DMS53 treated with DMSO at 0.1 percent for 48 hours (cell line): ENCODE data around the gene MFN2.
"Not testable (repeated sequence)": the region's sequence is repeated elsewhere in the genome, so short reads cannot be mapped to it uniquely, and the experiment has no call there.

Experiments used
- DNase-seq: peaks from one replicate; lab custom pipeline; 2025; ENCODE audit not compliant: unreplicated experiment; lab: John Stamatoyannopoulos, UW

The MFN2 gene

GRCh38 chr1:12019858-12020509 lies 39.7 kb downstream of the MFN2 start:
- DNase-seq: no peak

DNA sequence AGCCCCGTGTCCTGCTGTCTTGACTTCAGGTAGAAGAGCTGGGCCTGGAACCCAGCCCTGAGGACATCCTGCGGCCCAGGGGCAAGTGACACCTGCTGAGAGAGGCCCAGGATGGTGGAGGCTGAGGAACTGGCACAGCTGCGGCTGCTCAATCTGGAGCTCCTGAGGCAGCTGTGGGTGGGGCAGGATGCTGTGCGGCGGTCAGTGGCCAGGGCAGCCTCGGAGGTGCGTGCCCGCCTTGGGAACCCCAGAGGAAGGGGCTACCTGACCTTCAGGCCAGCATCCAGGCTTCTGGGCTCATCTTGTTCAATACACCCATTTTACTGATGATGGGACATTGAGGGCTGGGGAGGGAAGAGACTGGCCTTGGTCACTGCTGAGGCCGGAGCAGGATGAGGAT lies 41.4 kb downstream of the MFN2 start:
- no peak for DNase-seq

DNA sequence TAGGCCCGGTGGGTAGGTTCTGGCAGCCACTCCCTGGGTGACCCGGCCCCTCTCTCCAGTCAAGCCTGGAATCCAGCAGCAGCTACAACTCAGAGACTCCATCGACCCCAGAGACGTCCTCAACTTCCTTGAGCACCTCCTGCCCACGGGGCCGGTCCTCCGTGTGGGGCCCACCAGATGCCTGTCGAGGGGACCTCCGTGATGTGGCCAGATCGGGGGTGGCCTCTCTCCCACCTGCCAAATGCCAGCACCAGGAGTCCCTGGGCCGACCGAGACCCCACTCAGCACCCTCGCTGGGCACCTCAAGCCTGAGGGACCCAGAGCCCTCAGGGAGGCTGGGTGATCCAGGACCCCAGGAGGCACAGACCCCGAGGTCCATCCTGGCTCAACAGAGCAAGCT lies 41.8 kb downstream of the MFN2 start:
- no peak for DNase-seq

DNA sequence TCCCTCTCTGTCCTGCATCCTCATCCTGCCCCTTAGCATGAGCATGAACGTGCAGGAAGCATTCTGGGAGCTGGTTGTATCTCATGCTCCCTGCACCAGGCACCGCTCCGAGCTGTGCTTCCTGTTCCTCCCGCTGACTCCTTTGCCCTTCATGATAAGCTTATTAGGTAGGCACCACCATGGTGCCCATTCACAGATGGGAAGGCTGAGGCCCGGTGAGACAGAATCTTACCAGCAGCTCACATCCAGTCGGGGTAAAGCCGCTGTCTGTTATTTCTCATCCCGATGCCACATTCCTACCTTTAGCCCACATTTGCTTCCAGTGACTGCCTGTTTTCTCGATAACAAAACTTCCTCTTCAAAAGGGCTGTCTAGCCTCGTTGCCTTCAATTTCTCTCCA lies 46.3 kb downstream of the MFN2 start:
- DNase-seq: no peak

- DNase-seq: no peak
Measured at GRCh38 chr1:12028248-12028647, 48.0 kb downstream of the MFN2 start.

DNA sequence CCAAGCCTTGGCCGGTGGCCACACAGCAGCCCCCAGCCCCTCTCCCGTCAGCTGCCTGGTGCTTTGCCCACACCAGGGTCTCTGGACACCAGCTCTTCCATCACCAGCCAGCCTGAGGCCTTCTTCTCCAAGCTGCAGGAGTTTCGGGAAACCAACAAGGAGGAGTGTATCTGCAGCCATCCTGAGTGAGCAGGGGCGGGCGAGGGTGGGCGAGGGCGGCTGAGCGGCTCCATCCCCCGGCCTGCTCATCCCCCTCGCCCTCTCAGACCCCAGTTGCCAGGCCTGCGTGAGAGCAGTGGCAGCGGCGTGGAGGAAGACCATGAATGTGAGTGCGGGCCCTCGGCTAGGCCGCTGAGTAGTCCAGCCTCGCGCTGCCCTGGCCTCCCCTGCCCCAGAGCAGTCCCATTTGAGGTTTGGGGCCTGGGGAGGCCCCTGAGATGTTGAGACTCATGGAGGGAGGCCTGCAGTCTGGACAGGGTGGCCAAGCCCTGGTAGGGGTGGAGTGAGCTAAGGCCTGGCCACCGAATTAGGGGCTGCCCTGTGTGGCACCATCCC lies 48.8 kb downstream of the MFN2 start:
- no peak for DNase-seq

GRCh38 chr1:12029720-12030339 lies 49.6 kb downstream of the MFN2 start:
- DNase-seq: no peak

DNA sequence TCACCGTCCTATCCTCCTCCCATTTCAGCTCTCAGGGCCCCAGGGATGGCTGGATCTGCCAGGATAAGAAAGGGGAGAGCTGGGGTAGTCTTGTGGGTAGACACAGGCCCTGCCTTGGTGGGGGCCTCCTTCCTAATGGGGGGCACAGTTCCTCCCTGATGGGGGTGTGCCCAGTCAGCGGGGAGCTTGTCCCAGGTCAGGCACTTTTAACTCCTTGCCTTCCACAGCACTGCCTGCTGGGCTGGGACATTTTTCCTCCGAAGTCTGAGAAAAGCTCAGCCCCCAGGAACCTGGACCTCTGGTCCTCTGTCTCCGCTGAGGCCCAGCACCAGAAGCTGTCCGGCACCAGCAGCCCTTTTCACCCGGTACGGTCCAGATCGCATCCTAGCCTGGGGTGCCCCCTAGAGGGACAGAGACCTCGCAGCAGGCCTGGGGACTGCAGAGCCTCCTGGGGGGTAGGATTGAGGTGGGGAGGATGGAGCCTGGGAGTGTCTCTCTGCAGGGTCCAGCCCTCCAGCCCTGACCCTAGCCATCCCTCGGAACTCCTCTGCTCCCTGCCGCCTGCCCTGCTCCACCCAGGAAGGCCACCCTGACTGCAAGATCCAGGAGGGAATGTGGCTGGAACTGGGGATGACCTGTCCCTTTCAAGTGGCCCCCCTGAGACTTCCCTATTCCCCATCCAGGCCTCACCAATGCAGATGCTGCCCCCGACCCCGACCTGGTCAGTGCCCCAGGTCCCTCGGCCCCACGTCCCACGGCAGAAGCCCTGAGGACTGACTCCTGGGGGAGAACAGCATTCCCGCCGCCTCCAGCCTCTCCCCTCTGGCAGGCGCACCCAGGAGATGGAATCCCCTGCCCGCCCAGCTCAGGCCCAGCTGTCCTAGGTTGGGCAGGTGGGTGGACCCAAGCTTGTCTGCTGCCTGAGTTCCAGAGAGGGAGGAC lies 51.1 kb downstream of the MFN2 start:
- DNase-seq: no peak

DNA sequence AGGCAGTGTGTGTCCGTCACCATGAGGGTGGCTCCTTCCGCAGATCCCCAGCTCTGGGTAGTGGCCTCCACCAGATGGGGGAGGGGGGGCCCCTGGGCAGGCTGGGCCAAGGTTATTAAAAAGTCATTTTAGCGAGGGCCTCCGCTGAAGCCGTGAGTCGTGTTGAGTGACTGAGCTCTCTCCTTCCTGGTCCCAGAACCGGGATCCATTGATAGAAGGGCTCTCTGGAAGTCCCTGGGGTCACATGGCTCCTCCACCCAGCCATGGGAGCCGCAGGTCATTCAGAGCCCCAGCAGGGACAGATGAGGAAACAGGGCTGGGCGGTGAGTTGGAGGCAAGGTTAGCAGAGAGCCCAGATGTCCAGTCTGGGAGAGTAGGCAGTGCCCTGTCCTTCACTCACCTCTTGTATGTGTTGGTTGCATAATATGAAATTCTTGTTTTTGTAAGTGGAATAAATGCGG lies 51.9 kb downstream of the MFN2 start:
- no peak for DNase-seq

DNA sequence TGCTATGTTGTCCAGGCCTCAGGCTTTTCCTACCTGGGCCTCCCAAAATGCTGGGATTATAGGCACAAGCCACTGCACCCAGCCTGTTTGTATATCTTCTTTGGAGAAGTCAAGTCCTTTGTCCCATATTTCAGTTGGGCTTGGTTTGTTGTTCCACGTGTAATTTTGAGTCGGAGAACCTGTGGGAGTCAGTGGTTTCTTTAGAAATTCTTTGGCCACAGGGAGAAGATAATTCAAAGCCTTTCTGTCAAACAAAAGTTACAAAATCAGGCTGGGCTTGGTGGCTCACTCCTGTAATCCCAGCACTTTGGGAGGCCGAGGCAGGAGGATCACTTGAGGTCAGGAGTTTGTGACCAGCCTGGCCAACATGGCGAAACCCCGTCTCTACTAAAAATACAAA lies 53.2 kb downstream of the MFN2 start:
- DNase-seq: not testable (repeated sequence)

DNA sequence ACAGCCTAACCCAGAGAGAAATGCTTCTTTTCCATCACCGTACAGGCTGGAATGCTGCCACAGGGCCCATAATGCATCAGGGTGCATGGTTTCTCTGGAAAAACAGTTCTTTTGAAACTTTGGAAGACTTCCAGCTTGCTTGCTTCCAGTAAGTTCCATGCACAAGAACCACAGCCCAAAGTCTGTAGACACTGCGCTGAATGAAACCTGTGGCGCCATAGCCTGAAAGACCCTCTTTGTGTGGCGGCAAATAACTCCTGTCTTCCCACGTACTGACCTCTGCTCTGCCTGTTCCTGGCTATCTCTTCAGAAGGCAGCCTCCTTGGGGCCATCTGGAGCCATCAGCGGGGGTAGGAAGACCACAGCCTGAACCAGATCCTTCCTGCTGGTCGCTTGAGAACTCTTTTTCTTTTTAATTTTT lies 54.1 kb downstream of the MFN2 start:
- DNase-seq: no peak

- DNase-seq: no peak
Measured at GRCh38 chr1:12035312-12035711, 55.1 kb downstream of the MFN2 start.

GRCh38 chr1:12037486-12038355 lies 57.5 kb downstream of the MFN2 start:
- no peak for DNase-seq

- no peak for DNase-seq
Measured at GRCh38 chr1:12038356-12039163, 58.3 kb downstream of the MFN2 start.

DNA sequence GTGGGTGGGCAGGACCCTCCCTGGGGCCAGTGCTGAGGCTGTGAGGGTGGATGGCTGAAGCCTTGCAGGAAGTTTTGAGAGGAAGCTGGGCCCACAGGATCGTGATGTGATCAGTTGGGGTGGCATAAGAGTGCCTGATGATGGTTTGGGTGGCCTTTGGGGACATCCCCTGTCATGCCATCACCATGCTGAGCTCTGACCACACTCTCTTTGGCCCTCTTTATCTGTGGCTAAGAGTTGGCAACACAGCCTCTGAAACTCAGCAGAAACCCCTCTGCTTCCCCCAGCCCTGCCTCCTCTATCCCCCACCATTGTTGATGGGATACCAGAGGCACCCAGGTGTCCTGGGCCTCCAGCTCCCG lies 58.9 kb downstream of the MFN2 start:
- no peak for DNase-seq

GRCh38 chr1:12039824-12040456 lies 59.7 kb downstream of the MFN2 start:
- DNase-seq: not testable (repeated sequence)

DNA sequence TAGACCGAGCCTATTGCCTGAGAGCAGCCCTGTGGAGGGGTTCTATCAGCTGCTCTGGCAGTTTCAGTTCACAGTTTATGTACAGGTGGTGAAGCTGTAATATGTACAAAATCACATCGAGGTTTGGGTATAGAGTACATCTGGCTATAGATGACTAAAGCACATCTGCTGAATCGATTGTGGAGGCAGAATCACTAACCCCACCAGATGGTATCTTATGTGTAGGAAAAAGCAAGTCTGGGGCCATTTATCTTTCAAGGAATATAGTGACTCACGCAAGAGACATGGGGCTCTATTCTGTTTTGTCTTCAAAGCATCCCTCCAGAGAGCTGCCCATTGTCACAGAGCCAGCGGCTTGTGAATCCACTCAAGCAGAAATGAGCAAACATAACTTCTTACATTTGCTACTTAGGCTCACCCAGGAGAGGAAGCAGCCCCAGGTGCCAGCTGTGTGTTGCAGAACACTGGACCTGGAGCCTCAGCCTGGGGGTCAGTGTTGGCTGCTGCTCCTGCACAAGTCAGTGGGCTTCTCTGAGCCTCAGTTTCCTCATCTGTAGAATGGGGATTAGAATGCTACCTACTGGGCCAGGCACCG lies 60.3 kb downstream of the MFN2 start:
- no peak for DNase-seq

GRCh38 chr1:12044187-12044877 lies 64.1 kb downstream of the MFN2 start:
- DNase-seq: not testable (repeated sequence)
